Measurements from ENCODE around the gene MROH8.

DNA sequence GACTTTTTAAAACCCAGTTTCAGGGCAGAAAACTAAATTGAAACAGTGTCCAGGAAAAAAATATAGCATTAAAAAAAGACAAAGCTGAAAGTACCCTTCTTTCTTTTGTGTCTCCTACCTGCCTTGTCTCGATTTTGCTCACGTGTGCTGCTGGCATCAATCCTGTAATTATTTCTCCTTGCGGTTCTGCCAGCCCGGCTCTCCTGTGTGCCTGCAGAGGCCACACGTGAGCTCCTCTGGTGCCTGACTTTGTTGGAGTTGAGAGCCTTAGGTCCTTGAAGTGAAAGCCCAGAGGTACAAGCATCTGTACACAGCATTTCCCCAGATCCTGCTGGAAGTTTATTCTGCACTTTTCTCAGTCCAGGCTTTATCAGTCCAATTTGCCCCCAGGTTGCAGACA is 45.8 kb upstream of the MROH8 start:
- TF ChIP-seq, protein P1, sequence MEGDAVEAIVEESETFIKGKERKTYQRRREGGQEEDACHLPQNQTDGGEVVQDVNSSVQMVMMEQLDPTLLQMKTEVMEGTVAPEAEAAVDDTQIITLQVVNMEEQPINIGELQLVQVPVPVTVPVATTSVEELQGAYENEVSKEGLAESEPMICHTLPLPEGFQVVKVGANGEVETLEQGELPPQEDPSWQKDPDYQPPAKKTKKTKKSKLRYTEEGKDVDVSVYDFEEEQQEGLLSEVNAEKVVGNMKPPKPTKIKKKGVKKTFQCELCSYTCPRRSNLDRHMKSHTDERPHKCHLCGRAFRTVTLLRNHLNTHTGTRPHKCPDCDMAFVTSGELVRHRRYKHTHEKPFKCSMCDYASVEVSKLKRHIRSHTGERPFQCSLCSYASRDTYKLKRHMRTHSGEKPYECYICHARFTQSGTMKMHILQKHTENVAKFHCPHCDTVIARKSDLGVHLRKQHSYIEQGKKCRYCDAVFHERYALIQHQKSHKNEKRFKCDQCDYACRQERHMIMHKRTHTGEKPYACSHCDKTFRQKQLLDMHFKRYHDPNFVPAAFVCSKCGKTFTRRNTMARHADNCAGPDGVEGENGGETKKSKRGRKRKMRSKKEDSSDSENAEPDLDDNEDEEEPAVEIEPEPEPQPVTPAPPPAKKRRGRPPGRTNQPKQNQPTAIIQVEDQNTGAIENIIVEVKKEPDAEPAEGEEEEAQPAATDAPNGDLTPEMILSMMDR (IDR thresholded peaks at IDR 0.05; ENCODE audit: poor library complexity, severe bottlenecking): no peak
- TF ChIP-seq POLR2AphosphoS5 (IDR thresholded peaks at IDR 0.05): no peak
- TF ChIP-seq, protein P2, sequence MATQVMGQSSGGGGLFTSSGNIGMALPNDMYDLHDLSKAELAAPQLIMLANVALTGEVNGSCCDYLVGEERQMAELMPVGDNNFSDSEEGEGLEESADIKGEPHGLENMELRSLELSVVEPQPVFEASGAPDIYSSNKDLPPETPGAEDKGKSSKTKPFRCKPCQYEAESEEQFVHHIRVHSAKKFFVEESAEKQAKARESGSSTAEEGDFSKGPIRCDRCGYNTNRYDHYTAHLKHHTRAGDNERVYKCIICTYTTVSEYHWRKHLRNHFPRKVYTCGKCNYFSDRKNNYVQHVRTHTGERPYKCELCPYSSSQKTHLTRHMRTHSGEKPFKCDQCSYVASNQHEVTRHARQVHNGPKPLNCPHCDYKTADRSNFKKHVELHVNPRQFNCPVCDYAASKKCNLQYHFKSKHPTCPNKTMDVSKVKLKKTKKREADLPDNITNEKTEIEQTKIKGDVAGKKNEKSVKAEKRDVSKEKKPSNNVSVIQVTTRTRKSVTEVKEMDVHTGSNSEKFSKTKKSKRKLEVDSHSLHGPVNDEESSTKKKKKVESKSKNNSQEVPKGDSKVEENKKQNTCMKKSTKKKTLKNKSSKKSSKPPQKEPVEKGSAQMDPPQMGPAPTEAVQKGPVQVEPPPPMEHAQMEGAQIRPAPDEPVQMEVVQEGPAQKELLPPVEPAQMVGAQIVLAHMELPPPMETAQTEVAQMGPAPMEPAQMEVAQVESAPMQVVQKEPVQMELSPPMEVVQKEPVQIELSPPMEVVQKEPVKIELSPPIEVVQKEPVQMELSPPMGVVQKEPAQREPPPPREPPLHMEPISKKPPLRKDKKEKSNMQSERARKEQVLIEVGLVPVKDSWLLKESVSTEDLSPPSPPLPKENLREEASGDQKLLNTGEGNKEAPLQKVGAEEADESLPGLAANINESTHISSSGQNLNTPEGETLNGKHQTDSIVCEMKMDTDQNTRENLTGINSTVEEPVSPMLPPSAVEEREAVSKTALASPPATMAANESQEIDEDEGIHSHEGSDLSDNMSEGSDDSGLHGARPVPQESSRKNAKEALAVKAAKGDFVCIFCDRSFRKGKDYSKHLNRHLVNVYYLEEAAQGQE (IDR thresholded peaks at IDR 0.05; ENCODE audit: borderline replicate concordance): no peak
